Frontal cortex (tissue), 4 donors: ENCODE results near the gene KRTAP9-6. TPM values are rescaled to one million over a fixed set of nuclear protein-coding genes. Genes with fewer than 3 reads are reported as not detected.

ENCODE experiments used
- DNase-seq, 2 donors: peaks; one replicate each; pipeline ENCODE4 v3.0.0; 2012; ENCODE audit warnings: low spot score in 2 of 2
- FAIRE-seq: peaks from 2 replicates; lab custom pipeline; 2012; peaks lifted over from hg19 to GRCh38; lab: Jason Lieb, UNC
- small RNA-seq: library from RNA; depleted of rRNA; stranded (forward); fragments of <200 nt; gene quantifications from one replicate; pipeline ENCODE3, GENCODE V24; 2014
- total RNA-seq: library from RNA; depleted of rRNA; stranded (reverse); fragments of >200 nt; gene quantifications from one replicate; pipeline ENCODE4 v1.2.3, GENCODE V29; 2014
- donor health status: control.
- donor health status: control.
- donor health status: control.

KRTAP9-6 gene
- total RNA-seq, 1 donor from 2014 or later: not detected

DNA sequence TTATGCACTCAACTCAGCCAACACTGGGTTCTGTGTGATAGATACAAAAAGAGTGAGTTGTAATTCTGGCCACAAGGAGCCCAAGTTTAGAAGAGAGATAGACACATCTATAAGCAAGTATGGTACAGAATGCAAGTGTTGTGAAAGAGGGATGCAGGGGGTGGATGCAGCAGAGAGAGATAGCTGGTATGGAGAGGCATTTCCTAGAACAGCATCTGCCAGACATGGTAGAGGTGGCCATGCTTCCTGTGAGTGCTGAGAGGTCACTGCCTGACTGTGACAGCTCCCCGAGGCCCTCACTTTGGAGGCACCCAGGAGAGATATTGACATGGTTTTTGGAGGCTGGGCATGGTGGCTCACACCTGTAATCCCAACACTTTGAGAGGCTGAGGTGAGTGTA is 45.9 kb downstream of the KRTAP9-6 start:
- FAIRE-seq: no peak
- no peak for DNase-seq

- FAIRE-seq: no peak
- no peak for DNase-seq
Measured at GRCh38 chr17:41315204-41315794, 50.1 kb downstream of the KRTAP9-6 start, which contains the start of gene KRTAP17-1. Gene KRTAP17-1, minus strand, starts transcription at chr17:41315710. Its CDS starts 60 bp downstream, at chr17:41315650.

Small RNA genes within 50 kb of the gene (small RNA-seq; reads per million reads assigned to genes)
- gene KRTAP9-10P: not detected

Other genes with a start within 250 kb of the KRTAP9-6 start
- not detected for gene KRTAP1-5, start 238.2 kb upstream of the KRTAP9-6 start, total RNA-seq
- gene KRTAP1-4, start 235.2 kb upstream of the KRTAP9-6 start, total RNA-seq: not detected
- not detected for gene KRTAP1-3, start 230.5 kb upstream of the KRTAP9-6 start, total RNA-seq
- gene KRTAP1-1, start 223.9 kb upstream of the KRTAP9-6 start, total RNA-seq: not detected
- gene KRTAP2-1, start 218.1 kb upstream of the KRTAP9-6 start, total RNA-seq: not detected
- gene KRTAP2-2, start 210.1 kb upstream of the KRTAP9-6 start, total RNA-seq: not detected
- gene KRTAP2-3, start 205.3 kb upstream of the KRTAP9-6 start, total RNA-seq: not detected
- gene KRTAP2-4, start 199.5 kb upstream of the KRTAP9-6 start, total RNA-seq: not detected
- gene KRTAP4-7, start 181.2 kb upstream of the KRTAP9-6 start, total RNA-seq: not detected
- gene KRTAP4-8, start 167.2 kb upstream of the KRTAP9-6 start, total RNA-seq: not detected
- gene KRTAP4-16, start 163.2 kb upstream of the KRTAP9-6 start, total RNA-seq: not detected
- not detected for gene KRTAP4-9, start 160.0 kb upstream of the KRTAP9-6 start, total RNA-seq
- gene KRTAP4-11, start 147.0 kb upstream of the KRTAP9-6 start, total RNA-seq: not detected
- gene KRTAP4-12, start 141.2 kb upstream of the KRTAP9-6 start, total RNA-seq: not detected
- not detected for gene KRTAP4-6, start 124.8 kb upstream of the KRTAP9-6 start, total RNA-seq
- gene KRTAP4-5, start 115.6 kb upstream of the KRTAP9-6 start, total RNA-seq: not detected
- gene KRTAP4-4, start 104.6 kb upstream of the KRTAP9-6 start, total RNA-seq: not detected
- not detected for gene KRTAP4-3, start 97.2 kb upstream of the KRTAP9-6 start, total RNA-seq
- not detected for gene KRTAP4-2, start 87.2 kb upstream of the KRTAP9-6 start, total RNA-seq
- gene KRTAP4-1, start 80.5 kb upstream of the KRTAP9-6 start, total RNA-seq: not detected
- gene KRTAP9-1, start 75.5 kb upstream of the KRTAP9-6 start, total RNA-seq: not detected
- gene KRTAP9-2, start 38.7 kb upstream of the KRTAP9-6 start, total RNA-seq: not detected
- gene KRTAP9-3, start 32.9 kb upstream of the KRTAP9-6 start, total RNA-seq: not detected
- not detected for gene KRTAP9-8, start 27.4 kb upstream of the KRTAP9-6 start, total RNA-seq
- gene KRTAP9-4, start 15.7 kb upstream of the KRTAP9-6 start, total RNA-seq: not detected
- gene KRTAP9-9, start 10.0 kb upstream of the KRTAP9-6 start, total RNA-seq: not detected
- not detected for gene KRTAP9-7, start 10.3 kb downstream of the KRTAP9-6 start, total RNA-seq
- not detected for gene KRTAP29-1, start 37.5 kb downstream of the KRTAP9-6 start, total RNA-seq
- gene KRTAP16-1, start 43.9 kb downstream of the KRTAP9-6 start, total RNA-seq: not detected
- not detected for gene KRTAP17-1, start 50.3 kb downstream of the KRTAP9-6 start, total RNA-seq
- gene KRT33A, start 85.5 kb downstream of the KRTAP9-6 start, total RNA-seq: not detected
- gene KRT33B, start 104.4 kb downstream of the KRTAP9-6 start, total RNA-seq: not detected
- 0.41 TPM for gene KRT34, start 116.9 kb downstream of the KRTAP9-6 start, total RNA-seq
- 1.2 TPM for gene KRT31, start 132.2 kb downstream of the KRTAP9-6 start, total RNA-seq
- not detected for gene KRT37, start 159.2 kb downstream of the KRTAP9-6 start, total RNA-seq
- not detected for gene KRT38, start 175.6 kb downstream of the KRTAP9-6 start, total RNA-seq
- not detected for gene KRT32, start 202.0 kb downstream of the KRTAP9-6 start, total RNA-seq
- gene KRT35, start 215.8 kb downstream of the KRTAP9-6 start, total RNA-seq: not detected
- not detected for gene KRT36, start 224.5 kb downstream of the KRTAP9-6 start, total RNA-seq
- gene KRT13, start 240.2 kb downstream of the KRTAP9-6 start, total RNA-seq: not detected